HG03159 (cell line): Measurements from ENCODE around the gene KMT2E.

ENCODE experiments used
- ATAC-seq: cut with Tn5 transposase; IDR thresholded peaks from one replicate; pipeline ENCODE4 v1.9.1; 2021; ENCODE audit warnings: mild to moderate bottlenecking, moderate library complexity; ENCODE audit not compliant: unreplicated experiment

The KMT2E gene

GRCh38 chr7:105006367-105007136, 7.5 kb upstream of the KMT2E start:
- ATAC-seq, result no peak

DNA sequence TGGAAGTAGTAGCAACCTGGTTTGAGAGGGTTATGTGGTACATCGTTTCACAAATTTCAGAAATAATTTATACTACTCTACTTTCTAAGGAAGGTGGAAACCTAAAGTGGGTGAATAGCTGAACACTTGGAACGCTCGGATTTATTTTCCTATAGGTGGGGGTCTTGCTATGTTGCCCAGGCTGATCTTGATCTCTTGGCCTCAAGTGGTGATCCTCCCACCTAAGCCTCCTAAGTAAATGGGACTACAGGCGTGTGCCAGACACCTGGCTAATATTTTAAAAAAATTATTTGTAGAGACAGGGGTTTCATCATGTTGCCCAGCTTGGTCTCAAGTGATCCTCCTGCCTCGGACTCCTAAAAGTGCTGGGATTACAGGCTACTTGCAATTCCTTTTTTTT, 6.7 kb upstream of the KMT2E start:
- ATAC-seq, result no peak

DNA sequence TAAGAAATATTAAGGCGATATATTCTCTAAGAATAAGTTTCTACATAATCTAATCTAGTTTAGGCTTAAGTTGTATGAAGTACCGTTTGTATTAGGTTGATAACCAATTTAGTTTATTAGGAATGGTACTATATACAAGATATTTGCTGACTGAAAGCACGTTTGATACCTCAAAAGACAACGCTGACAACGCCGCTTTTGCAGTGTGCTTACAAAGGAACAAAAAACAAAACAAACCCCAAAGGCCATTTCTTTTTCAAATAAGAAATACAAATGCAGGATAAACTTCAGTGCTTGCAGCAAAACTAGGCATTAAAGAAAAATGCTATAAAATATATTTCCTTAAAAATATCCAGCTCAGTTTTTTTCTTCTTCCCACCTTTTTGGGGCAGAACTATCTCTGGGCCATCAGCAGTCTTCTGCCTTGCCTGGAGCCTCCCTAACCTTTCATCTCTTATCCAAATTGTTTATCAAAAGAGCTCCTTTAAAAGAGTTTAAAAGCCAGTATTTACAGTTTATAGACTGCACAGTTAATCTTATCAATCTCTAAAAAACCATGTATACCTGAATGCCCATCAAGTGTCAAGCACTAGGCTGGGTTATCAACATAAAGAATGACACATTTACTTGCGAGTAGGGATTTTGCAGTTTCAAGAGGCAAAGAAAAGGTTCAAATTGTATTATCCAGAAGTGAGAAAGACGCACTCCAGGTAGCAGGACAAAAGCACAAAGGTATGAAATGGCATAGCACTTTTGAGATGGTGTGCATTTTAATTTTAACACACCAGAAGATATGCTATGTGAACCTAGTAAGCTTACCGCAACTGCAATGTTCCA, 4.1 kb upstream of the KMT2E start:
- ATAC-seq, result no peak

DNA sequence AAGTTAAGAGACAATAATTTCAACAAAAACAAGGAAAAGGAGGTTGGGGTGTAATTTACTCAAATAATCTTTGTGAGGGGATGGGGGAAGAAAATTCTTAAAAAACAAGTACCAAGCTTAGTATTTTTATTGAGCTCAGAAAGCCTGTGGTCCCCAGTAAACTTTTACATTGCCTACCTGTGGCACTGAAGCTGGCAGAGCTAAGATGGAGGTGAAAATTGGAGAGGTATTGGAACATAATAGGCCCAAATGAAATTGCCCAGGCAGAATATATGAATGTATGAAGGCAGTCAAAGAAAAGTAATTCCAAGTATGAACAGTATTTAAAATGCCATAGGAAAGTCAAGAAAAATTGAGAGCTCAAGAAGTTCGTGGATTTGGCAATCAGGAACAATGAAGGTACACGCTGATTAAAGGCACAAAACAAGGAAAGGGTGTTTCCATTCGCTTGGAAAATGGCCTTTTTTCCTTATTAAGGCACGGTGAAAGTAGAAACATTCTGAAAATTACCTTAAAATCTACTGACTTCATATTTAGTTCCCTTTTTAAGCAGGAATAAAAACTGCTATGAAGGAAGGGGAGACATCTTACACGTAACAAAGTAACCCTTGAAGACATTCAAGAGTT, 3.4 kb upstream of the KMT2E start:
- ATAC-seq, result no peak

- no peak for ATAC-seq
These were observed 2.7 kb upstream of the KMT2E start for GRCh38 chr7:105011141-105011830.

DNA sequence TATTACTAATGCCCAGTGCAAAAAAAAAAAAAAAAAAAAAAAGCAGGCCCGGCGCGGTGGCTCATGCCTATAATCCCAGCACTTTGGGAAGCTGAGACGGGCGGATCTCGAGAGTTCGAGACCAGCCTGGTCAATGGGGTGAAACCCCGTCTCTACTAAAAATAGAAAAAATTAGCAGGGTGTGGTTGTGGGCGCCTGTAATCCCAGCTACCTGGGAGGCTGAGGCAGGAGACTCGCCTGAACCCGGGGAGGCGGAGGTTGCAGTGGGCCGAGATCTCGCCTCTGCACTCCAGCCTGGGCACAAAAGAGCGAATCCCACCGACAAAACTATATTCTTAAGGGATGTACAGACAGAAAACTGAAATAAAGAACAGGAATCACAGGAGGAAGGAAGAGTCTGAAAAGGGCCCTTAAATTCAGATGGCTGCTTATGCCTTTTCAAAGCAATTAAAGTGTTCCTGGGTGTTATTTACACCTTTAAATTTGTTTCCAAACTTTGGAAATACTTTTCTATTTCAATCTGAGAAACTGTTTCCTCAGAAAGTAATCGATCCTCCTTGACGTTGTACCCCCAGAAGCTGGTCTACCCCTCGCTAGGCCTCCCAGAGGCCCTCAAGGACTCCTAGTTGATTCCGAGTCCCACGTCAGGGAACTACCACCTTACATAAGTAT, 2.0 kb upstream of the KMT2E start:
- no peak for ATAC-seq

- peak; percentile 71 for ATAC-seq
These were observed 1.3 kb upstream of the KMT2E start for GRCh38 chr7:105012503-105013220.

- peak; percentile 44 for ATAC-seq
These were observed 687 bp upstream of the KMT2E start for GRCh38 chr7:105013221-105013815.

DNA sequence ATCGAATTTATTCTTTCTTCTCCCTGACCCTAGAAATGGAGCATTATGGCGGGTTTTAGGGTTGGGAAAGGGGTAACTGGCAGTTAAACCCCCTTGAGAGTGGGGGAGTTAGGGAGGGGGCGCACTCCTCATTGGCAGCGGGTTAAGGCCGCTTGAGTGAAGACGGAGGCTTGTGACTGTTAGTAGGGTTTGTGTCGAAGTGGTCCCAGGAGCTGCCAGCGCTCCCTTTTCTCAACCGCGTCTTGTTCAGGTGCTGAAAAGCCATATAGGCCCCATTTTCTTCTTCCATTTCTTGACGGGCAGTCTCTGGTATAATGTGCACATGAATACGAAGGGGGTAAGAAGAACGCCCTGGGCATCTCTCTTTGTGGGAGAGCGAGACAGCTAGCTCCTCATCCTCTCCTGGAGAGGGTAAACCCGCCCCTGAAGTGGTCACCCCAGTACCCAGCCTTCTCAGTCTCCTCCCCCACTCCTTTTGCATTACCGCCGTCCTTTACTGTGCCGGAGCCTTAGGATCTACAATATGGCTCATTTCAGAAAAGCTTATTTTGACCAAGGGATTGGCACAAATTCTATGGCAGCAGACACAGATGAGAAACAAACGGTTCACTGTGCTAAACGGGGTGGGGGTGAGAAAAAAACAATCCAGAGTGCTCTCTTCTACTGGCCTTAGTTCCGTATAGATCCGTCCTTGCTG, 836 bp downstream of the KMT2E start:
- ATAC-seq, result no peak

GRCh38 chr7:105015390-105015965, 1.5 kb downstream of the KMT2E start:
- ATAC-seq, result no peak

- no peak for ATAC-seq
These were observed 2.2 kb downstream of the KMT2E start for GRCh38 chr7:105016068-105016708.

GRCh38 chr7:105016709-105017656, 3.0 kb downstream of the KMT2E start:
- ATAC-seq, result no peak

DNA sequence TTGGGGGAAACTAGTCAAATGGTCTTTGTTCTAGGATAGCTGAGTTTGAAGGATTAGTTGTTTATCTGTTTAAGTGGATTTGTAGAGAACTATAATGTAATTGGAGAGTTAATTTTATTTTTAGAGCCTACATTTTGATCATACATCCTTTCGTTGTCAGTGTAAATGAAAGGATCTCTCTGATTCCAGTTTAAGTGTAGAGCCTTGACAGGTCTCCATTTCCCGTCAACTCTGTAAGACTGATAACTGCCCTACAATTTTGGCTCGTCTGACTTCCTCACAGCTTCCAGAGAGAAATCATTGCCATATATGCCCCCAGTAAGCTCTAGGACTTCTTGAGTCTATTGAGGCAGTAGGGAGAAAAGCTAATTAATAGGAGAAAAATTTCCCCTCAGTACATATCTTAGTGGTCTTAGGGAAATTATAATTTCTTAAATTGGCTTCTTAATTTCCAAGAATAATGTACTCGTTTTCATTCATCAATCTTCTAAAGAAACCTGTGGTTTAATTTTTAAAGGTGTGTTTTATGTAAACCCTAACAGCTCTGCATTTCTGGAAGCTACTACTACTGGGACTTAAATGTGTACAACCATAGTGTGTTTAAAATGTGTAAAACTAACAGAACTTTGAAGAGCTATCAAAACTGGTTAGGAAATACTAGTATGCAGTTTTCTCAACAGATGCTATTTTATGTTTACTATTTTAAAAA, 3.8 kb downstream of the KMT2E start:
- no peak for ATAC-seq

DNA sequence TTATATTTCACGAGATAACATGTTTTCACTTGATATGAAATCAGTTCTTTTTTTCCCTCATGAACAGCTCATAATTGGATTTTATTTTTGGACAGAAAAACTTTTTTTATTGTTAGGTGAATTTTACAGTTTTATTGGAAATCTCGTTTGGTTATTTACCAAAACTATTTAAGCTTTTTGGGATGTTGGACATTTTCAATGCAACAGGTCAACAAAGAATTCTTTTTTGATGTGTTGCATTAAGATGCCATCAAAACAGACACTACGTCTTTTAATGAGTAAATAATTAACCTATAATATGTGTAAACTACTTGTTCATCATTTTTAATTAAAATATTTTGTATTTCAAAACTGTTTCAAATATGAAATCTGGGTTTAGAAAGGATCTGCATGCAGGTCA, 5.3 kb downstream of the KMT2E start:
- no peak for ATAC-seq

- ATAC-seq, result no peak
These were observed 6.9 kb downstream of the KMT2E start for GRCh38 chr7:105020926-105021325.

GRCh38 chr7:105021352-105021751, 7.3 kb downstream of the KMT2E start:
- ATAC-seq, result no peak
